ENCODE data around the gene RBP5. TPM values are rescaled to one million over a fixed set of nuclear protein-coding genes. Genes with fewer than 3 reads are reported as not detected.

Gene RBP5
- total and polyA plus RNA-seq, 4 experiments from 2014 or later, result 1.2 to 1.3 TPM; not detected in 2

- ChIA-PET POLR2A (ENCODE audit: partially characterized antibody) (no interaction called here), CTCF (ENCODE audit: partially characterized antibody) (interaction anchor here (0.8 kb wide), 1 partner anchor 18 kb away, joined by 3 read pairs; no protein-coding TSS in a partner anchor)
- Histone ChIP-seq H3K4me1 (ENCODE audit: insufficient read depth, low read length) (no peaks in the 10 kb centered on the region), H3K27ac (ENCODE audit: low read depth, low read length) (no peak overlapping the region), H3K4me3 (ENCODE audit: low read length in 2 of 2) (no peak overlapping the region), H3K27me3 (ENCODE audit: insufficient read depth, low read length) (no peaks in the 10 kb centered on the region), H3K36me3 (ENCODE audit: insufficient read depth, low read length) (no peaks in the 10 kb centered on the region), H3K9me3 (ENCODE audit: control insufficient read depth in 1 of 2, low read length in 2 of 2) (no peaks in the 10 kb centered on the region)
- H3K4me3 Mint-ChIP-seq, result no peak overlapping the region
- H3K27ac Mint-ChIP-seq, result peak overlapping the region in 3 of 7 donors; percentile 32 to 65 (median 33)
- H3K9me3 Mint-ChIP-seq, result no peaks in the 10 kb centered on the region
- H3K4me1 Mint-ChIP-seq, result peaks cover 0 to 3% (median 0%) of the 10 kb centered on the region in 4 donors
- intact Hi-C loops (cut with micrococcal nuclease), result no loop called here
- no peak for DNase-seq
- H3K36me3 Mint-ChIP-seq, result no peaks in the 10 kb centered on the region
- peaks cover 5 to 7% of the 10 kb centered on the region in 2 donors for H3K27me3 Mint-ChIP-seq
These were observed 53.2 kb downstream of the RBP5 start for GRCh38 chr12:7075518-7075917.

- intact Hi-C loops (cut with micrococcal nuclease), result no loop called here
- Histone ChIP-seq H3K27me3 (ENCODE audit: insufficient read depth, low read length) (no peaks in the 10 kb centered on the region), H3K4me3 (ENCODE audit: low read length in 2 of 2) (no peak overlapping the region), H3K4me1 (ENCODE audit: insufficient read depth, low read length) (no peaks in the 10 kb centered on the region), H3K27ac (ENCODE audit: low read depth, low read length) (no peak overlapping the region), H3K9me3 (ENCODE audit: control insufficient read depth in 1 of 2, low read length in 2 of 2) (no peaks in the 10 kb centered on the region), H3K36me3 (ENCODE audit: insufficient read depth, low read length) (no peaks in the 10 kb centered on the region)
- no peak overlapping the region for H3K27ac Mint-ChIP-seq
- no peak for DNase-seq
- H3K4me3 Mint-ChIP-seq, result no peak overlapping the region
- ChIA-PET CTCF (ENCODE audit: partially characterized antibody) (no interaction called here), POLR2A (ENCODE audit: partially characterized antibody) (interaction anchor here (1.1 kb wide), 1 partner anchor 34 kb away, joined by 3 read pairs; no protein-coding TSS in a partner anchor)
- H3K36me3 Mint-ChIP-seq, result no peaks in the 10 kb centered on the region
- H3K4me1 Mint-ChIP-seq, result peaks cover 0 to 3% (median 0%) of the 10 kb centered on the region in 4 donors
- H3K27me3 Mint-ChIP-seq, result peaks cover 5 to 7% of the 10 kb centered on the region in 2 donors
- H3K9me3 Mint-ChIP-seq, result no peaks in the 10 kb centered on the region
These were observed 54.7 kb downstream of the RBP5 start for GRCh38 chr12:7073946-7074345.

Other genes with a start within 250 kb of the RBP5 start
- gene LRRC23, start 224.1 kb downstream of the RBP5 start, total RNA-seq, result 1 to 10 TPM; 8.3 to 9.1 TPM
- 1 to 10 TPM; 4.1 to 4.2 TPM for gene LRRC23, start 224.1 kb downstream of the RBP5 start, polyA plus RNA-seq
- 100 to 1,000 TPM; 187 to 190 TPM for gene ENO2, start 214.3 kb downstream of the RBP5 start, total RNA-seq
- 10 to 100 TPM; 28.4 to 35.8 TPM for gene ENO2, start 214.3 kb downstream of the RBP5 start, polyA plus RNA-seq
- gene ATN1, start 200.9 kb downstream of the RBP5 start, total RNA-seq, result 10 to 100 TPM; 32.2 to 33.0 TPM
- 1 to 10 TPM in 1 of 2 donors, under 1 TPM in 1; 0.16 to 1.1 TPM for gene ATN1, start 200.9 kb downstream of the RBP5 start, polyA plus RNA-seq
- not detected for gene RNU7-1, start 185.1 kb downstream of the RBP5 start, total RNA-seq
- not detected for gene RNU7-1, start 185.1 kb downstream of the RBP5 start, polyA plus RNA-seq
- gene C12orf57, start 184.9 kb downstream of the RBP5 start, total RNA-seq, result 100 to 1,000 TPM; 423 to 425 TPM
- 100 to 1,000 TPM; 155 to 244 TPM for gene C12orf57, start 184.9 kb downstream of the RBP5 start, polyA plus RNA-seq
- 100 to 1,000 TPM; 189 to 199 TPM for gene PTPN6, start 177.5 kb downstream of the RBP5 start, total RNA-seq
- 100 to 1,000 TPM; 126 to 325 TPM for gene PTPN6, start 177.5 kb downstream of the RBP5 start, polyA plus RNA-seq
- gene PHB2, start 158.2 kb downstream of the RBP5 start, total RNA-seq, result 100 to 1,000 TPM; 142 to 148 TPM
- 100 to 1,000 TPM; 102 to 114 TPM for gene PHB2, start 158.2 kb downstream of the RBP5 start, polyA plus RNA-seq
- gene EMG1, start 158.0 kb downstream of the RBP5 start, total RNA-seq, result 10 to 100 TPM; 68.6 to 70.8 TPM
- 10 to 100 TPM; 68.8 to 69.8 TPM for gene EMG1, start 158.0 kb downstream of the RBP5 start, polyA plus RNA-seq
- 10 to 100 TPM; 18.3 to 21.6 TPM for gene LPCAT3, start 110.4 kb downstream of the RBP5 start, total RNA-seq
- gene LPCAT3, start 110.4 kb downstream of the RBP5 start, polyA plus RNA-seq, result 10 to 100 TPM; 25.3 to 33.8 TPM
- 1 to 10 TPM; 1.3 to 2.6 TPM for gene C1S, start 68.2 kb downstream of the RBP5 start, total RNA-seq
- gene C1S, start 68.2 kb downstream of the RBP5 start, polyA plus RNA-seq, result not detected
- gene C1R, start 36.4 kb downstream of the RBP5 start, total RNA-seq, result 1 to 10 TPM in 1 of 2 experiments, under 1 TPM in 1; 0.86 to 2.3 TPM
- gene C1R, start 36.4 kb downstream of the RBP5 start, polyA plus RNA-seq, result under 1 TPM; 0.44 to 0.53 TPM
- 10 to 100 TPM; 30.7 to 33.6 TPM for gene C1RL, start 19.7 kb downstream of the RBP5 start, total RNA-seq
- 1 to 10 TPM; 4.9 to 9.6 TPM for gene C1RL, start 19.7 kb downstream of the RBP5 start, polyA plus RNA-seq
- 10 to 100 TPM; 50.7 to 58.5 TPM for gene CLSTN3, start 1.5 kb upstream of the RBP5 start, total RNA-seq
- 1 to 10 TPM; 6.7 to 7.5 TPM for gene CLSTN3, start 1.5 kb upstream of the RBP5 start, polyA plus RNA-seq
- gene PEX5, start 60.8 kb upstream of the RBP5 start, total RNA-seq, result 10 to 100 TPM; 27.7 to 28.9 TPM
- gene PEX5, start 60.8 kb upstream of the RBP5 start, polyA plus RNA-seq, result 10 to 100 TPM; 10.8 to 15.2 TPM
- gene ACSM4, start 175.2 kb upstream of the RBP5 start, total RNA-seq, result not detected
- not detected for gene ACSM4, start 175.2 kb upstream of the RBP5 start, polyA plus RNA-seq

Measured in CD4-positive, alpha-beta memory T cell (primary cell).